GM21423 (cell line): Measurements from ENCODE around the gene UBAP1.
"Not testable (repeated sequence)": the region's sequence is repeated elsewhere in the genome, so short reads cannot be mapped to it uniquely, and the experiment has no call there.

Source experiments
- ATAC-seq: cut with Tn5 transposase; IDR thresholded peaks from one replicate; pipeline ENCODE4 v1.9.1; 2021; ENCODE audit warnings: mild to moderate bottlenecking, moderate library complexity; ENCODE audit not compliant: unreplicated experiment

The UBAP1 gene

DNA sequence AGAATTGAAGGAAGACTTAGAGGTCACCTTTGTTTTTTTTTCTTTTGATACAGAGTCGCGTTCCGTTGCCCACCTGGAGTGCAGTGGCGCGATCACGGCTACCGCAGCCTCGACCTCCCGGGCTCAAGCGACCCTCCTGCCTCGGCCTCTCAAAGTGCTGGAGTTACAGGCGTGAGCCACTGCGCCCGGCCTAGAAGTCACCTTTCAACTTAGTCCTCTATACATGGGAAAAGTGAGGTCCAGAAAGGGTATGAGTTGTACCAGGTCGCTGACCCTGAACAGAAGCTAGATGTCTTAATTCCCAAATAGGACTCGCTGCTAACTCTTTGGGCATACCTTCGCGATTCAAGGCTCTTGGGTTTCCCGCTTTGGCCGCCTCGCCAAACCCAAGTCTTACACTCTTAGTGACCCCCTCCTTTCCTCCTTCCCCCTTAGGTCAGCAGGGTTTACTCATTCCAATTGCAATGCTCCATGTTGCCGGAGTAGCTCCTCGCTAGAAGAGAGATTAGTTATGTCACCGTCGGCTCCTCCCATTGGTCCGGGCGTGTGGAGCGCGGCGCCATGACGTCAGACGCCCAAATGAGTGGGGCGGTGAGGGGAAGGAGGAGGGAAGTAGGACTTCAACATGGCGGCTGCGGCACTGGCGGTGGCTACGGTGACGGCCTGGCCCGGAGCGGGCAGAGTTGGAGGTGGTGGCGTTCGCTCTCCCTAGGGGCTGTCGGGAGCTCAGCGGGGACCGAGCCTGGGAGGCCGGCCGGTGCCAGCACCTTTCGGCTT, at the start of gene UBAP1:
Gene UBAP1 (plus strand): TSS at position 608 of the 777 bp plus-strand sequence. CDS start 41,872 bp downstream, outside the sequence.
- ATAC-seq, result peak; percentile 99

DNA sequence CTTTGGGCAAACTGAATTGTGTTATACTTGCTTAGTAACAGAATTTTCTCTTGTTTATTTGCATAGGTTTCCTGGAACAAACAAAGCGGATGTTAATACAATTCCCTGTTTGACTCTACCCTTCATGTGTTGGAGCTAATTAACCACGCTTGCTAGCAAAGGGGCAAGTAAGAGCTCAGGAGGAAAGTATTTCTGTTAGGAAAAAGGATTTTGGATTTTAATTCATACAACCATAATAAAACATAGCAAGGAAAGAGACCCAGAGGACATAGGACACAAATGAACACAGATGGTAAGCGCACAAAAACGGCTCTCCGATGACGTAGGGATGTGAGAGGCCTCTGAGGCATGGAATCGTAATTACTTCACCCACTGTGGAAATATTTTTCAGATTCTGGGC, 47.3 kb upstream of the UBAP1 start:
- no peak for ATAC-seq

DNA sequence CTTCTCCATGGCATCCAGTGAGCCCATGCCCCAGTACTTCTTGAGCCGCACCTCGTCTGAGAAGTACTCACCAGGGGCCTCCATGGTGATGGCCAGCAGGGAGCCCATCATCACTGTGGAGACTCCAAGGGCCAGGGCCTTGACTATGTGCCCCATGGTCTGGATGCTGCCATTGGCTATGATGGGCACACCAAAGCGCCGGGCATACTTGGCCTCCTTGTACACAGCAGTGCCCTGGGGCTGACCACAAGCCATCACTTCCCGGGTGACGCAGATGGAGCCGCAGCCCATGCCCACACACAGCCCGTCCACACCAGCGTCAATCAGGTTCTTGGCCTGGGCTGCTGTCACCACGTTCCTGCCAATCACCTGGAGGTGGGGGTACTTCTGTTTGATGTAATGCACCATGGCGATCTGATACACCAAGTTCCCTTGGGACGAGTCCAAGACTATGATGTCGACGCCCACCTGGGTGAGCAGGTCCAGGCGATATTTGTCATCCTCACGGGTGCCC, 45.4 kb upstream of the UBAP1 start:
- ATAC-seq, result no peak

GRCh38 chr9:34134521-34134920, 44.3 kb upstream of the UBAP1 start:
- ATAC-seq, result no peak

GRCh38 chr9:34138644-34139043, 40.2 kb upstream of the UBAP1 start:
- not testable (repeated sequence) for ATAC-seq

DNA sequence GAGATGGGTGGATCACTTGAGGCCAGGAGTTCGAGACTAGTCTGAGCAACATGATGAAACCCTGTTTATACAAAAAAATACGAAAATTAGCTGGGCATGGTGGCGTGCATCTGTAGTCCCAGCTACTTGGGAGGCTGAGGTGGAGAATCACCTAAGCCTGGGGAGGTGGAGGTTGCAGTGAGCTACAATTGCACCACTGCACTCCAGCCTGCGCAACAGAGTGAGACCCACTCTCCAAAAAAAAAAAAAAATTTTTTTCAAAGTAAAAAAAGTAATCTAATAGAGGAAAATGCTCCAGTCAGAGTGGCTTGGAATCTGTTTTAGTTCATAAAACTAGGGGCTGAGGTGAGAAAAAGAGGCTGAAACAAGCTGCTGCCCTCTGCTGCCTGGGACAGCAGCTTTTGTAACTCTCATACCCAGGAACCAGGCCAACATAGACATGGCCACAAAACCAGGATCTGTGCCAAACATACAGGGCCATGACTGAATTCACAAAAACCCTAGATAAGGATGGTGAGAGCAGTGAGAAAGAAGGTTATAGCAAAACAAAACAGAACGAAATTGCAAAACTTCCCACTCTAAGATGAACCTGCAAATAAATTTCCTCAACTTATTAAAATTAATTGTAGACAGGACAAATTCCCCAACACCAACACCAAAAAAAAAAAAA, 39.2 kb upstream of the UBAP1 start:
- ATAC-seq, result no peak

- ATAC-seq, result no peak
These were observed 38.0 kb upstream of the UBAP1 start for GRCh38 chr9:34140853-34141252.

GRCh38 chr9:34143116-34143515, 35.7 kb upstream of the UBAP1 start:
- no peak for ATAC-seq

GRCh38 chr9:34145165-34145564, 33.7 kb upstream of the UBAP1 start:
- no peak for ATAC-seq

DNA sequence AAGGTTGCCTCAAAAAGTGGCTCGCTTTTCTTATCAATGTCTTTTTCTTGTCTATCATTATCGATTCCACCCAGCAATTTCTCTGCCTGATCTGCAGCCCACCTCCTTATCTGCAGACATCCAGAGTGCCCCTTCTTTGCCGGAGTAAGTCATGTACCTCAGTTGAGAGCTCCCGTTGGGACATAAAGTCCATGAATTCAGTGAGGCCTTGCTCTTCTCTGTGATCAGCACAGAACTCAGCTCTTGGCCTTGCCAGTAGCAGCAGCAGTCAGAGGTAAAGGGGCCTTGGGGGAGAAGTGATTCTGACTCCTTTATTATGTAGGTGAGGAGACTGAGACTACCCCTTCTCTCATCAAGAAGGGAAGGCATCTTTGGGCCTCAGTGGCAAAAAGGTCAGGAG, 27.4 kb upstream of the UBAP1 start:
- no peak for ATAC-seq

GRCh38 chr9:34154057-34154456, 24.8 kb upstream of the UBAP1 start:
- no peak for ATAC-seq

DNA sequence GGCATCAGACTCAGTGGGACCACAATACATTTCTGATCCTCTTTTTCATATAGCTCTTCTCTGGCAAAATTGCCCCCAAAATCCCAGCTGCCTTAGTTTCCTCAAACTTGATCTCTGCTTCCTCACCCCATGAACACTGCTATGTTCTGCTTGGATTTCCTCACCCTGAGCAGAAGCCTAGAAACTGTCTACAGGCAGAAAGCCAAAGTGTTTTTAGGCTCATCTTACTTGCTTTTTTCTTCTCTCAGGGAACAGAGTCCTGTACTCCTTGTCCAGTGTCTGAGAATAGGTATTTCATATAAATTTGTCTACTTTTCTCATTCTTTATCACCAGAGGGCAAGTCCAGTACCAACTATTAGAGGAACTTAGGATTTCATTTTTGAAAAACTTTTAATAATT, 21.5 kb upstream of the UBAP1 start:
- ATAC-seq, result no peak

DNA sequence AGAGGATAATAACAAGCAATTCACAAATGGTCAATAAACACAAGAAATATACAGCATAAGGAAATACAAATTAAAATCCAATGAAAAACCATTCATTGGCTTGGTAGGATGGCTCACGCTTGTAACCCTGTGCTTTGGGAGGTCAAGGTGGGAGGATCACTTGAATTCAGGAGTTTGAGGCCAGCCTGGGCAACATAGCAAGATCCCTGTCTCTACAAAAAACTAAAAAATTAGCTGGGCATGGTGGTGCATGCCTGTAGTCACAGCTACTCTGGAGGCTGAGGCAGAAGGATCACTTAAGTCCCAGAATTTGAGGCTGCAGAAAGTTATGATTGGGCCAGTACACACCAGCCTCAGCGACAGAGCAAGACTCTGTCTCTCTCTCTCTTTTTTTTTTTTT, 20.9 kb upstream of the UBAP1 start:
- no peak for ATAC-seq

DNA sequence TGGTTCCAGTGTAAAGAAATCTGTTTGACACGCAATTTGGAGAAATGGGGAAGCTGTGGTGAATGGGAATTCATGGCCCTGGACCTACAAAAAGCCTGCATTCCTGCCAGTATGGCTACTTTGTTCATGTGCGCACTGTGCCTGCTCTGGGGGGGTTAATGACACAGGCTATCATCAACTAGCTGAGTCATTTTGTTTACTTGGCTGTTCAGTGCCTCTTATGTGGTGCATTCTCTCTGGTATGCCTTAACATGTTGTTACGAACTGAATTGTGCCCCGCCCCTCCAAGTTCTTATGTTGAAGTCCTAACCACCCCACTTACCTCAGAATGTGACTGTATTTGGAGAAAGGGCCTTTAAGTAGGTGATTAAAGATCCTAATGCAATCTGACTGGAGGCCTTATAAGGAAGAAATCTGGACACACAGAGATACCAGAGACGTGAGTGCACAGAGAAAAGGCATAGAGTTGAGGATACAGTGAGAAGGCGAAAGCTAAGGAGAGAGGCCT, 20.4 kb upstream of the UBAP1 start:
- ATAC-seq, result no peak

DNA sequence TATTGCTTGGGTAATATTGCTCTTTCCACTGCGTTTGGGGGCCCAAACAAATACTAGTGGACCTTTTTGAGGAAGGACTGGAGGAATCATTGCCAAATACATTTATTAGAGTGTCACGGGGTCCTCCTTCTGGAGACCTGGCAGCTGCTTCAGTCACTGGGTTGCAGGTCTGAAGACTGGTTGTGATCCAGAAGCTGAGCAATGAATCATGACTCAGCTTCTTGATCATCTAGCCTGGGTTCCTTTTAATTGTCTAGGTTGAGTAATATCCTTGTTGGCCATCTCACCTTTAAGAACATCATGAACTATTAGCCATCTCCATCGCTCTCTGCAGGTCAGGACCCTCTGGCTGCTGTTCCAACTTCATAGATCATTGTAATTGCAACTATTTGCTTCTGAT, 15.4 kb upstream of the UBAP1 start:
- no peak for ATAC-seq

DNA sequence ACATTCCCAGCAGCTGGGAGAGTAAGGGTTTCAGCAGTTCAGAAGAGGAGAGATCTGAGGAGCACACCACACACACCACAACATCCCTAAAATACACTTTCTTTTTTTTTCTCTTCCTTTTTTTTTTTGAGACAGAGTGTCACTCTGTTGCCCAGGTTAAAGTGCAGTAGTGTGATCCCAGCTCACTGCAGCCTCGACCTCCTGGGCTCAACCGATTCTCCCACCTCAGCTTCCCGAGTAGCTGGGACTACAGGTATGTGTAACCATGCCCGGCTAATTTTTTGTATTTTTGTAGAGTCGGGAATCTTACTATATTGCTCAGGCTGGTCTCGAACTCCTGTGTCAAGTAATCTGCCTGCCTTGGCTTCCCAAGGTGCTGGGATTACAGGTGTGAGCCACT, 9.7 kb upstream of the UBAP1 start:
- no peak for ATAC-seq

- no peak for ATAC-seq
These were observed 8.4 kb upstream of the UBAP1 start for GRCh38 chr9:34170237-34170991.

DNA sequence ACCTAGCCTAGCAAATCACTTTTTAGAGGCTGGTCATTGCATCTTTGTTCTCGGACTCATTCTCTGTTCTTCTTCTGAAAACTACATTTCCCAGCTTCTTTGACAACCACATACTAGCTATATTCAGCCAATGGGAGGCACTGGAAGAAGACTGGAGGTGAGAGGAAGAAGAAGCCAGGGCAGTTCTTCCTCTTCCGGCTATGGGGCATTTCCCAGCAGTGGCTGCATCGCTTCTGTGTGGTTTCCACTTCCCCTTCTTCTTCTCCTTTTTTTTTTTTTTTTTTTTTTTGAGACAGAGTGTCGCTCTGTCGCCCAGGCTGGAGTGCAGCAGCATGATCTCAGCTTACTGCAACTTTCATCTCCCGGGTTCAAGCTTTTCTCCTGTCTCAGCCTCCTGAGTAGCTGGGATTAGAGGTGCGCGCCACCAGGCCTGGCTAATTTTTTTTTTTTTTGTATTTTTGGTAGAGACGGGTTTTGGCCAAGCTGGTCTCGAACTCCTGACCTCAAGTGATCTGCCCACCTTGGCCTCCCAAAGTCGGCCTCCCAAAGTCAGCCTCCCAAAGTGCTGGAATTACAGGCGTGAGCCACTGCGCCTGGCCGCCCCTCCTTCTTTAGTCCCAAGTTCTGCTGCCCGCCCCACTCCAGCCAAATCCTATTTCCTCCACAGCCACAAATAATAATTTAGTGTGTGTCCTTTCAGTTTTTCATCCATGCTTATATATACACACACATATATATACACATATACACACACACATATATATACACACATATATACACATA, 6.9 kb upstream of the UBAP1 start:
- no peak for ATAC-seq

DNA sequence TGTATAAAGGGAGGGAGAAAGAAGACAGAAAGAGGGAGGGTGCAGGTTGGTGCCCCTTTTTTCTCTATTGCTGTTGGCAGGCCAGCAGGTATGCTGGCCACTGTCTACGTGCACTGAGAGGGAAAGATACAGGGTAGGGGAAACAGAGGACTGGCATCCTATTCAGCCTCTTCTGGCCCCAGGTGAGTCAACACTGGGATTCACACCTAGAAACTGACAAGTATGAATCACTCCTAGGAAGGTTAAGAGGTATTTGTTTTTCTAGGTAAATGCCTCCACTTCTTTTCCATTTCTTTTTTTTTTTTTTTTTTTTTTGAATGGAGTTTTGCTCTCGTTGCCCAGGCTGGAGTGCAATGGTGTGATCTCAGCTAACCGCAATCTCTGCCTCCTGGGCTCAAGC, 2.8 kb upstream of the UBAP1 start:
- no peak for ATAC-seq

- no peak for ATAC-seq
These were observed 1.0 kb upstream of the UBAP1 start for GRCh38 chr9:34177593-34178435.
